ENCODE results near the gene AKT1S1.
"Not testable (repeated sequence)": the region's sequence is repeated elsewhere in the genome, so short reads cannot be mapped to it uniquely, and the experiment has no call there.

The AKT1S1 gene

DNA sequence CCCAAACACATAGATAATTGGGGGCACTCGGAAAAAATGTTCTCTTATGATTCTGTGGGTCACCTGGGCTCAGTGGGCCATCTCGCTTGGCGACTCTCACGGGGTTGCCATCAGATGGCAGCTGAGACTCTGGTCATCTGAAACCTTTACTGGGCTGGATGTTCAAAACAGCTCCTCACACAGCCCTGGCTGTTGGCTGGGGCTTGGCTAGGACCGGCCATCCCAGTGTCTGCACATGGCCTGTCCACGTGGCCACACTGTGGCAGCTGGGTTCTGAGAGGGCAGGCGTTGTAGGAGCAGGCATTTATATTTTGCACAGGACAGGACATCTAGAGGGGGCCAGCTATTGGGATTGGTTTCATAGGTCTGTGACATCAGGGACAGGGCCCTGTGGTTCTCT is 43.6 kb downstream of the AKT1S1 start:
- no peak for DNase-seq

DNA sequence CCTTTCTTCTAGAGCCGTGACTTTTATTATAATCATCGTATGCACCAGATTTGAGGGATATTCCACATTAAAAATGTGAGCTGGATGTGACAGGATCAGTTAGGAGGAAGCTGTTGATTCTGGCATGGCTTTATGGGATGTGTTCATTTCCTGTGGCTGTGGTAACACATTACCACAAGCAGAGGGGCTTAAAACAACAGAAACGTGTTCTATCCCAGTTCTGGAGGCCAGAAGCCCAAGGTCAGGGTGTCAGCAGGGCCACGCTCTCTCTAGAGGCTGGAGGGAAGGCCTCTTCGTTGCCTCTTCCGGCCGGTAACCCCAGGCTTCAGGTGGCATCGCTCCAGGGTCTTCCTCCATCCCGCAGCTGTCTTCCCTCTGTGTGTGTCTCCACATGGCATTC is 44.6 kb downstream of the AKT1S1 start:
- DNase-seq, result no peak

DNA sequence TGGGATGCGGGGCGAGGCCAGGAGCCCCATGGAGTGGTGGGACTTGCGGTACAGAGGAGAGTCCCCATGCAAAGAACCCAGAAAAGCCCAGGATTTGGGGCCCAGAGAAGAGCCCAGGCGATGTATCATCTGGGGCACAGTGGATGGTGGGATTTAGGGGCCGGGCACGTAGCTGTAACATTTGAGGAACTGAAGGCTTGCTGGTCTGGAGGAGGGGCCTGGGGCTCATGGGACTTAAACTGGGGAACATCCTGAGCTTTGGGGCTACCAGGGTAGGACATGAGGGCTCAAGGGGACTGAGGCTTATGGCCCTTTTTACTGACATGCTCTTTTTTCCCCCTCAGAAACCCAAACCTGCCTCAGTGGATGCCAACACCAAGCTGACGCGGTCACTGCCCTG is 45.6 kb downstream of the AKT1S1 start:
- DNase-seq, result no peak

DNA sequence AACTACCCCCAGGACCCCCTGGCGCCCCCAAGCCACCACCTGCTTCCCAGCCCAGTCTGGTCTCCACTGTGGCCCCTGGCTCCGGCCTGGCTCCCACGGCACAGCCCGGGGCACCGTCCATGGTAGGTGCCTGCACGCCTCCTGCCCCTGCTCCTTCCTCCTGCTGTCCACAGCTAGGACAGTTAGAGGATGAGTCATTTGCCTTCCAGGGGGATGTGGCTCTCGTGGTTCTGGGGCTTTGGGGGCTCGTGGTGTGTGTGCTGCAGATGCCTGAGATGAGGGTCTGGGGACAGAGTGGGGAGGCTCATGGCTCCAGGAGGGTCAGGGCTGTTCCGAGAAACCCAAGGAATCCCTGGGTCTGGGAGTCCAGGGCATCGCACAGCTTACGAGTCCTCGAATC is 46.4 kb downstream of the AKT1S1 start:
- no peak for DNase-seq

DNA sequence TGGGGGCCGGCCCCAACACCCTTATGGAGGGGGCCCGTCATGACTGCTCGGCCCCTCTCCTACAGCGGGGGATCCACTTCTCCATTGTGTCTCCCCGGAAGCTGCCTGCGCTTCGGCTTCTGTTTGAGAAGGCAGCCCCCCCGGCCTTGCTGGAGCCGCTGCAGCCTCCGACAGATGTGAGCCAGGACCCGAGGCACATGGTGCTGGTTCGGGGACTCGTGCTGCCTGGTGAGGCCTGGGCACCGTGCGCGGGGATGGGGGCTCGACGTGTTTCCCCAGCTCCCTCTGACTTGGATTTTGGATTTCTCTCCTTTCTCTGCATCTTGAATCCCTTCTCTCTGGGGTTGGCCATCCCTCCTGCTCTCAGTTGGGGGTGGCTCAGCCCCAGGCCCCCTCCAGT is 47.4 kb downstream of the AKT1S1 start:
- DNase-seq, result no peak

DNA sequence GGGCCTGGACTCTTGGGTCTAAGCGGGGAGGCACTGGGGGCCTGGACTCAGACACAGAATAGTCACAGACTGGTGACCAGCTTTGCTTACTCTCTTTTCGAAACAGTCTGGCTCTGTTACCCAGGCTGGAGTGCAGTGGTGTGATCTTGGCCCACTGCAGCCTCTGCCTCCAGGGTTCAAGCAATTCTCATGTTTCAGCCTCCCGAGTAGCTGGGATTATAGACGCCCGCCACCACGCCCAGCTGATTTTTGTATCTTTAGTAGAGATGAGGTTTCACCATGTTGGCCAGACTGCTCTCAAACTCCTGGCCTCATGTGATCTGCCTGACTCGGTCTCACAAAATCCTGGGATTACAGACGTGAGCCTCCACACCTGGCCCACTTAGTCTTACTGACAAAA is 48.0 kb downstream of the AKT1S1 start:
- no peak for DNase-seq

DNA sequence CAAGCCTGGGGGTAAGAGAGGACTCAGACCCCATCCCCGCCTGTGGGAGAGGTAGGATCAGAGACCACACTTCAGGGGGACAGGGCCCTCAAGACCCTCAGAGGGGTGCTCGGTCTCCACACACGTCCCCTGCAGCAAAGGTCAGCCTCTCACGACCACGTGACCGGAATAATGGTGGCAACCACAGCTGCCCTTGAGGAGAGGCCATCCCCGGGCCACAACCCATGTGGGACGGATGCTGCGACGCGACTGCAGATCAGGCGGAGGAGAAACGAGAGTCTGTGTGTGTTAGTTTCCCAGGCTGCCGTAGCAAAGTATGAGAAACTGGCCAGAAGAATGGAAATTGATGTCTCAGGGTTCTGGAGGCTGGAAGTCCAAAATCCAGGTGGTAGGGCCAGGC is 50.1 kb downstream of the AKT1S1 start:
- no peak for DNase-seq

DNA sequence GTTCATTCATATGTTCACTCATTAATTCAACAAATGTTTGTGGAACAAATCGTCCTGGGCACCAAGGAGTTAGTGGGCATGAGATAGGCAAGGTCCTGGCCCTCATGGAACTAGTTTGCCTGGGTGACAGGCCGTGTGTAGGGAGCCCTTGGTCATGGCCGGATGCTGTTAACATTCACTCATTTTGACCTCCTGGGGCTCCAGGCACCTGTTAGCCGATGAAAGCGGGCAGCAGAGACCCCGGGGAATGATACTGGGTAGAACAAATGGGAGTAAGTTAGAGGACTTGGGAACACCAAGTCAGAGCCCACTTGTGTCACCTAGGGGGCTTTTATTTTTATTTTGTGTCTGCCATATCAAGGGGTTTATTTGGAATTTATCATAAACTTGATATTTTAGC is 52.5 kb downstream of the AKT1S1 start:
- DNase-seq, result no peak

DNA sequence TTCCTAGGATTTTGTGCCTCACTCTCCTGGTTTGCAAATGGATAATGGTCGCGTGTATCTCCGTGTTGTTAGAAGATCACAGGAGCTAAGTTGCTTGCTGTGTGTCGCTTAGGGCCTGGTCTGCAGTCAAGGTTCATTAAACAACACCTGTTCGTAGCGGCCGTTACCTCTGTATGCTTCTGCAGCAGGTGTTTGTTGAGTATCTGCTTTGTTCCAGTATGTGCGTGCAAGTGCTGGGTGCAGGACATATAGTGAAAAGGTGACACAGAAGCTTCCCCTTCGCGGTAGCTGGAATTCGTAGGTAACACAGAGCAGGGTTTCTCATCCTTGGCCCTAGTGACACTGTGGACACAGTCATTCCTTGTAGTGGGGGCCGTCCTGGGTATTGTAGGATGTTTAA is 53.7 kb downstream of the AKT1S1 start:
- no peak for DNase-seq

DNA sequence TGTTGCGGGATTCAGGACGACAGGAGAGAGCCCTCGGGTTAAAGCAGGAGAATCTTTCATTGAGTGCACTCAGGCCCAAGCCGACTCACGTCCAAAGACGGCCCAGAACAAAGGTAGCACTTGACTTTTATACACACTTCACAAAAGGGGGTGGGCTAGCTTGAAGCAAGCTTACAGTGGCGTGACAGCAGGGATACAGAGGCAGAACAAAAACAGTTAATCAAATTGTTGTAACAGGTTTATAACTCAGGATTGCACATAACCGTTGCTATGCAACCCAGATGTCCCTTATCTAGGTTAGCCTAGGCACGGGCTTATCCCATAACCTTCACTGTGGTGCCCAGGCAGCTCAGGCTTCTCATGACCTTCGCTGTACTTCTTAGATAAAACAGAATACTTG is 57.0 kb downstream of the AKT1S1 start:
- no peak for DNase-seq

DNA sequence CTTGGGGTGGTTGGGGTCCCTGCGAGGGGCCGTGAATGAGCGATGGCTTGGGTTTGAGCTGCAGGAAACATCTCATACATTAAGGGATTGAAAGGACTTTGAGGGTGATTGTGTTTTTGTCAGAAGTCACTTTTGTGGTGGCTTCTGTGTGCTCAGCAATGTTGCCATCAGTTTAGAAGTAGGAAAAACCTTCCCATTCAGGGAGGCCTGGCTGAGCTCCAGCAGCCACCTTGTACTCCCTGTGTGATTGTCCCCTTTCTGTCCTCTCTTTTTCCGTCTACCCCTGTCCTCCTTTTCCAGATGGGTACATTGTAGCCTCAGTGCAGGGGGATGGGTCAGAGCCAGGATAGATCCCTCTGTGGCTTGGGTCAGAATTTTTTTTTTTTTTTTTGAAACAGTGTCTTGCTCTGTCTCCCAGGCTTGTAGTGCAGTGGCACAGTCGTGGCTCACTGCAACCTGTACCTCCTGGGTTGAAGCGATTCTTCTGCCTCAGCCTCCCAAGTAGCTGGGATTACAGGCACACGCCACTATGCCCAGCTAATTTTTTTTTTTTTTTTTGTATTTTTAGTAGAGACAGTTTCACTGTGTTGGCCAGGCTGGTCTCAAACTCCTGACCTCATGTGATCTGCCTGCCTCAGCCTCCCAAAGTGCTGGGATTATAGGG is 57.6 kb downstream of the AKT1S1 start:
- DNase-seq, result not testable (repeated sequence)

Data from NCI-H1930 (cell line).